ENCODE measurements around the gene LRRC3B.

GRCh38 chr3:26591926-26592325, 30.6 kb upstream of the LRRC3B start:
- no peak for TF ChIP-seq BCL11A (tag by site-specific recombination; IDR thresholded peaks at IDR 0.05; ENCODE audit: low read depth)
- TF ChIP-seq REST (tag by site-specific recombination; IDR thresholded peaks at IDR 0.05), result no peak
- no peak for TF ChIP-seq ZNF18 (tag by site-specific recombination; IDR thresholded peaks at IDR 0.05)
- no peak for TF ChIP-seq CTCF (tag by site-specific recombination; IDR thresholded peaks at IDR 0.05)
- TF ChIP-seq ZNF777 (tag by site-specific recombination; IDR thresholded peaks at IDR 0.05; ENCODE audit: borderline replicate concordance), result no peak
- TF ChIP-seq ATF2 (tag by site-specific recombination; IDR thresholded peaks at IDR 0.05; ENCODE audit: low read depth), result no peak
- TF ChIP-seq YY1 (tag by site-specific recombination; IDR thresholded peaks at IDR 0.05), result no peak
- TF ChIP-seq ZXDB (tag by site-specific recombination; IDR thresholded peaks at IDR 0.05), result no peak
- no peak for TF ChIP-seq ZNF394 (tag by site-specific recombination; IDR thresholded peaks at IDR 0.05; ENCODE audit: borderline replicate concordance)

All from HEK293 (cell line).